Rectal smooth muscle tissue (tissue), 1 donor: ENCODE measurements around the gene PANK1.

ENCODE experiments used
- H3K27ac ChIP-seq: one replicate; pipeline ENCODE4 v1.7.0; 2013; ENCODE audit warnings: low read depth, low read length, inconsistent platforms
- H3K27me3 ChIP-seq: one replicate; pipeline ENCODE4 v1.7.0; 2013; ENCODE audit warnings: low read length; ENCODE audit not compliant: control insufficient read depth, insufficient read depth
- H3K36me3 ChIP-seq: one replicate; pipeline ENCODE4 v1.7.0; 2013; ENCODE audit warnings: low read length; ENCODE audit not compliant: control insufficient read depth, insufficient read depth
- H3K4me1 ChIP-seq: one replicate; pipeline ENCODE4 v1.7.0; 2013; ENCODE audit warnings: low read length; ENCODE audit not compliant: control insufficient read depth, insufficient read depth
- H3K4me3 ChIP-seq: one replicate; pipeline ENCODE4 v1.7.0; 2013; ENCODE audit warnings: low read length
- H3K9ac ChIP-seq: one replicate; pipeline ENCODE4 v1.7.0; 2013; ENCODE audit warnings: low read length

Gene PANK1

GRCh38 chr10:89601728-89602361, 43.2 kb downstream of the PANK1 start:
- Histone ChIP-seq H3K36me3 (no peaks in the 10 kb centered on the region), H3K27me3 (no peaks in the 10 kb centered on the region), H3K9ac (no peak overlapping the region), H3K4me3 (no peak overlapping the region), H3K4me1 (no peaks in the 10 kb centered on the region), H3K27ac (no peak overlapping the region)

DNA sequence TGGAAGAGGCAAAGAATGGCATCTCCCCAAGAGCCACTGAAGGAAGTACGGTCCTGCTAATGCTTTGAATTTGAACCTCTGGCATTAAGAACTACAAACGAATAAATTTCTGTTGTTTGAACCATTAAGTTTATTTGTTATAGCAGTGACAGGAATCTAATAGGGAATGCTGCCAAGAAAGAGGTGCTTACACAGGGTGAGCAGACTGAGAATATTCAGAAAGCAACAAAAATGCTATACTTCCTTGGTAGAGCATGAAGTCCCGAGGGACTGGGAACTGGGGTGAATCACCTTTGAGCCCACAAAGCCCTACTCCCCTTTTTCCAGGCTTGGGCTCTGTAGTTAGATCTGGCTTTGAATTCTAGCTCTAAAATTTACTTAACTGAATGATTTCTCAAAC, 45.0 kb downstream of the PANK1 start:
- H3K27me3 ChIP-seq: no peaks in the 10 kb centered on the region
- H3K4me1 ChIP-seq: no peaks in the 10 kb centered on the region
- no peaks in the 10 kb centered on the region for H3K36me3 ChIP-seq
- no peak overlapping the region for H3K27ac ChIP-seq
- no peak overlapping the region for H3K4me3 ChIP-seq
- no peak overlapping the region for H3K9ac ChIP-seq

GRCh38 chr10:89593043-89593442, 52.0 kb downstream of the PANK1 start:
- H3K4me1 ChIP-seq: peaks cover 7% of the 10 kb centered on the region
- H3K36me3 ChIP-seq: peaks cover 3% of the 10 kb centered on the region
- no peaks in the 10 kb centered on the region for H3K27me3 ChIP-seq
- H3K4me3 ChIP-seq: no peak overlapping the region
- no peak overlapping the region for H3K27ac ChIP-seq
- H3K9ac ChIP-seq: no peak overlapping the region

DNA sequence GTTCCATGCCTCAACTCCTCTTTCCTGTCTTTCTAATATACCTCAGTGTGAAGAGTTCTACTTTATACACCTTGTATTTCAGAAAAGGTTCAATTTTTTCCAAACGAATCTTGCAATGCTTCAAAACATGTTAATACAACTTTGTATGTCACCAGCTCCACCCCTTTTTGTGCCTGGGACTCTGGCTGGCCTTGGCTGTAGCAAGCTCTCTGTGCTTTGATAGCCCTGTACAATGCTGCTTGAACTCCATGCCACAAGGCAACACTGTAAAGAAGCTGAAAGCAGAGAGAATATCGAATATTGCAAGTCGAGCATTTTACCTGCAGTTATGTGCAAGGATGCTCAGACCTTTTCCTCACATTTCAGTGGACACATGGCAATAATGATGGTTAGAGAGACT, 52.5 kb downstream of the PANK1 start:
- Histone ChIP-seq H3K4me1 (peaks cover 7% of the 10 kb centered on the region), H3K36me3 (peaks cover 3% of the 10 kb centered on the region), H3K27ac (peak overlapping the region; percentile 37), H3K9ac (no peak overlapping the region), H3K27me3 (no peaks in the 10 kb centered on the region), H3K4me3 (no peak overlapping the region)

- Histone ChIP-seq H3K9ac (no peak overlapping the region), H3K27me3 (no peaks in the 10 kb centered on the region), H3K4me3 (no peak overlapping the region), H3K36me3 (peaks cover 3% of the 10 kb centered on the region), H3K4me1 (peaks cover 7% of the 10 kb centered on the region), H3K27ac (peak overlapping the region; percentile 37)
Measured at GRCh38 chr10:89591796-89592271, 53.2 kb downstream of the PANK1 start.

DNA sequence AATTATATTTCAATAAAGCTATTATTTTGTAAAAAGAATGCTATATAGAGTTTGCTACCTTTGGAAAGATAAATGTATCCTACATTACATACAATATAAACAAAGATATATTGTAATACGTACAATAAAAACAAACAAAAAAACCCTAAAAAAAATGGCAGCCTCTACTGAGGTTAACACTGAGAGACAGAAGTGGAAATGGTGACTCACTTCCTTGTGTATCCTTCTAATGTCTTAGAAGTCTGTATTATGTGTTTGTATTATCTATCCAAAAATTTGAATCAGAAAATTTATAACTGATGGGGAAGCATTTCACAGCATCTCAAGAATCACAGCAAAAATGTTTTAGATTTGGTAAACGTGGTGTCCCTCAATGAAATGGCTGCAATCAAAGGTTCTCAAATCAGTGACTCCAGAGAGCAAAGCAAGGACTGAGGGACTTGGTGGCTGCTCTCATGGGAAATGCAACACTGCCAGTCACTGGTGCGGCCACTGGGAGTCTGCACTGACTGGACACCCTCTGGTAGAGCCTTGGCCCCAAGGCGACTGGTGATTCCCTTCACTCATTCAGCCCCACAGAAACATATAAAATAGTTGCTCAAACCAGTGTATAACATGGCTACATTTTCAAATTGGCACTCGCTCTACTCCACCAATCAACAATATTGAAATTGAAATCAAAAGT, 53.8 kb downstream of the PANK1 start:
- Histone ChIP-seq H3K4me1 (peaks cover 7% of the 10 kb centered on the region), H3K9ac (no peak overlapping the region), H3K27ac (peak overlapping the region; percentile 37), H3K27me3 (no peaks in the 10 kb centered on the region), H3K4me3 (no peak overlapping the region), H3K36me3 (peaks cover 3% of the 10 kb centered on the region)

DNA sequence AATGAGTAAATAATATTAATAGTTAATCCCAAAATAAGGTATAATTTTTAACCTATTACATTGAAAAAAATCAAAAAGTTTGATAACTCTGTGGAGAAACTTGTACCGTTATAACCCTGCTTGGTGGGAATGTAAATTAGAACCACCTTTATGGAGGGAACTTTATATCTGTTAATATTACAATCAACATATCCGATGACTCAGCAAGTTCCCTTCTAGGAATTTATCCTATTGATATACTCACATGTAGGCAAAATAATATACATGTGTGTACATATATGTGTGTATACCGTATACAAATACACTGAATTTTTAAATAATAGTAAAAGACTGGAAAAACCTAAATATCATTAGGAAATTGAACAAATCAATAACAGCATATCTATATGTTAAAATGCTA, 54.7 kb downstream of the PANK1 start:
- Histone ChIP-seq H3K4me1 (peaks cover 7% of the 10 kb centered on the region), H3K9ac (no peak overlapping the region), H3K27me3 (no peaks in the 10 kb centered on the region), H3K36me3 (peaks cover 3% of the 10 kb centered on the region), H3K4me3 (no peak overlapping the region), H3K27ac (no peak overlapping the region)

DNA sequence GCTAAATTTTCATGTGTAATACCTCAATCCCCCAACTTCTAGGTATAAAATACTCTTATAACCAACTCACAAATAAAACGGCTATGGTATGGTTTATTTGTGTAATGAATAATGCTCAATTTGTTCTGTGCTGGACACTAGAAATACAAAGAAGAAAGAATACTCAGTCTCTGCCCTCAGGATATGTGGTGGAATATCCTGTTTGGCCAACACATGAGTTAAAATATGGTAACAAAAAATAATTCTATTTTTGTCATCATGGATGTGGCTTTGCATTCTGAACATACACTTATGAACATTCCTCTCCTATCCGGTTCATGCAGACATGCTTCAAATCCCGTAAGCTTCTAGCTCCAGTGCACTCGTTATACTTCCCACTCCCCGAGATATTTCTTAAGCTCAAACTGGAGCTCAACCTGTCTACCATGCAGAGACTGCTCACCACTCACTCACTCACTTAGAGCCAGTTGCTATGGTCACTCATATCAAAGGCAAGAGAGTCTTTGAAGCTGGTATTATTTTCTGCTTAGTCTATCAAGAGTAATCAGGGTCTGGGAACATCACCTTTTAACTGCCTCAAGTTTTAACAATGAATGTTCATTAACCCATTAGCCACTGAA, 55.8 kb downstream of the PANK1 start:
- no peak overlapping the region for H3K27ac ChIP-seq

GRCh38 chr10:89588671-89589070, 56.4 kb downstream of the PANK1 start:
- no peak overlapping the region for H3K4me3 ChIP-seq
- peaks cover 3% of the 10 kb centered on the region for H3K36me3 ChIP-seq
- H3K27me3 ChIP-seq: no peaks in the 10 kb centered on the region
- no peak overlapping the region for H3K27ac ChIP-seq
- H3K9ac ChIP-seq: no peak overlapping the region
- peaks cover 7% of the 10 kb centered on the region for H3K4me1 ChIP-seq

More for the DNA sequence above, 55.8 kb downstream of the PANK1 start:
- Histone ChIP-seq H3K36me3 (peaks cover 3% of the 10 kb centered on the region), H3K9ac (no peak overlapping the region), H3K27me3 (no peaks in the 10 kb centered on the region), H3K4me3 (no peak overlapping the region), H3K4me1 (peaks cover 7% of the 10 kb centered on the region)

DNA sequence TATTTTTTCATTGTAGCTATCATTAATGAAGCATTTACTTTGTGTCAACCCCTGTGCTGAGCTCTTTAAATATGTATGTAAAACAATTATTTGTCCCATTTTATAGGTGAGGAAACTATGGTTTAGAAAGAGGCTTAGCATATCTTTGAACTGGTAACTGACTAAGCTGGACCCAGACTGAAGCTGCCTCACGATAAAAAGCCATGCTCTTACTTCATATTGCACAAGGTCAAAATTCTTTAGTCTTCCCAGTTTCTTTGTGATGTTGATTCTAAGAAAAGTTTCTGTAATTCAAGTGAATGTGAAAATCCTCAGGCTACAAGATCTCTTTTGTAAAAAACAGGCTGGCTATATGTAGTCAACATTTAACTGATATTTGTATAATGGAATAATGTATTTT, 63.0 kb downstream of the PANK1 start:
- H3K27ac ChIP-seq: no peak overlapping the region
- H3K36me3 ChIP-seq: no peaks in the 10 kb centered on the region
- H3K4me1 ChIP-seq: no peaks in the 10 kb centered on the region
- H3K27me3 ChIP-seq: no peaks in the 10 kb centered on the region
- no peak overlapping the region for H3K4me3 ChIP-seq
- no peak overlapping the region for H3K9ac ChIP-seq

DNA sequence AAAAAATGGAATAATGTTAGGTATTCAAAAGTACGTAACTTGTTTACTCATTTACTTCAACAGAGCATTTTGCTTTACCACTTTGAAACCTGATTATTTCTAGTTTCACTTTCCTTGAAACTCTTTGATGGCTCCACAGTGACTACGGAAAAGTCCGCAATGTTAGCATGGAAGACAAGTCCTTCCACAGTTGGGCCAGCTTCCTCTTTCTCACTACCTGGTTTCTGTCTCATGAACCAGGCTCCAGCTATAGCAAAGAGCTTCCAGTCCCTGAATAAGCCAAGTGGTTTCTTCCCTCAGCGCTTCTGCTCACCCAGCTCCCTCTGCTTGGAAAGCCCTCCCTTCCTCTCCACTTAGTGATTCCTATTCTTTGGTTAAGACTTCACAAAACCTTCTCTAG, 64.8 kb downstream of the PANK1 start:
- Histone ChIP-seq H3K27me3 (no peaks in the 10 kb centered on the region), H3K36me3 (no peaks in the 10 kb centered on the region), H3K9ac (no peak overlapping the region), H3K4me1 (no peaks in the 10 kb centered on the region), H3K27ac (no peak overlapping the region), H3K4me3 (no peak overlapping the region)

- Histone ChIP-seq H3K4me3 (no peak overlapping the region), H3K27me3 (no peaks in the 10 kb centered on the region), H3K27ac (no peak overlapping the region), H3K4me1 (no peaks in the 10 kb centered on the region), H3K36me3 (no peaks in the 10 kb centered on the region), H3K9ac (no peak overlapping the region)
Measured at GRCh38 chr10:89576696-89577095, 68.3 kb downstream of the PANK1 start.
